Lower lobe of right lung (tissue), 2 donors: ENCODE measurements around the gene NIFK. TPM values are rescaled to one million over a fixed set of nuclear protein-coding genes. Genes with fewer than 3 reads are reported as not detected.

Experiments used
- ATAC-seq, 2 donors: fragments of 200-7000 bp; cut with Tn5 transposase; one replicate each; pipeline ENCODE4 v1.9.1; 2020 to 2022; ENCODE audit warnings: mild to moderate bottlenecking in 2 of 2, moderate library complexity in 2 of 2
- DNase-seq: peaks from one replicate; pipeline ENCODE4 v3.0.0-alpha.2; 2020
- H3K27ac ChIP-seq: fragments of 200-600 bp; one replicate; pipeline ENCODE4 v1.8.0; 2022
- H3K27me3 ChIP-seq: fragments of 200-600 bp; one replicate; pipeline ENCODE4 v1.8.0; 2022; ENCODE audit warnings: low read depth
- H3K36me3 ChIP-seq: fragments of 200-600 bp; one replicate; pipeline ENCODE4 v1.8.0; 2022; ENCODE audit warnings: mild to moderate bottlenecking
- H3K4me1 ChIP-seq: fragments of 200-600 bp; one replicate; pipeline ENCODE4 v1.8.0; 2022
- H3K4me3 ChIP-seq: fragments of 200-600 bp; one replicate; pipeline ENCODE4 v1.8.0; 2022; ENCODE audit warnings: mild to moderate bottlenecking
- H3K9me3 ChIP-seq: fragments of 200-600 bp; one replicate; pipeline ENCODE4 v1.8.0; 2022
- CTCF ChIP-seq: fragments of 200-600 bp; IDR thresholded peaks from one replicate; pipeline ENCODE4 v1.8.0; 2022; ENCODE audit warnings: antibody characterized with exemption, mild to moderate bottlenecking
- intact Hi-C: fragments of 100-400 bp; cut with DNase I; formaldehyde crosslinking; loops from one replicate; pipeline ENCODE4 v1.11.0; 2022
- total RNA-seq: library from RNA; stranded (reverse); fragmentation: NEBNext Ultra II Directional; extraction: Animal tissue kit (Norgen Biotek cat#: 25700); gene quantifications from one replicate; pipeline ENCODE4 v1.2.1, GENCODE V29; 2021
- donor health status: DM: no; HTN: yes; CAD: no; lungs with severe emphysema.

NIFK gene
- total RNA-seq, 1 donor from 2014 or later: 29.8 TPM

- Histone ChIP-seq H3K36me3 (peaks cover 69% of the 10 kb centered on the region), H3K27ac (no peak overlapping the region)
- intact Hi-C loops: no loop called here
Measured at GRCh38 chr2:121727950-121728349, 8.7 kb downstream of the NIFK start.

DNA sequence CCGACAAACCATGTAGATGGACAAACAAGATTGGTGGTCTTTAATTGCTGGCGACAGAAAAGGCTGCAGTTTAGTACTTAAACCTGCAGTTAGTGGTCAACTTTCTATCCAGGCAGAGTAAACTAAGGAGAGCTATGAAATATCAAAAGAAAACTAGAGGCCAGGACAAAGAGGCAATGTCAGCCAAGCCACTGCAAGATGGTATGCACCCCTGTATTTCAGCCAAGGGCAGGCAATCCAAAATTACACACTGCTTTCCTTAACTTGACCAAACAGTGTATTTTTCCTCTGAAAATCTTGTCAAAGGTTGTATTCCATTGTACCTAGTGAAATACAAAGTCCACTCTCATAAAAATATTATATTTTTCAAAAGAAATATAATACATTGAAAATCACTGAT is 9.3 kb downstream of the NIFK start:
- DNase-seq: no peak
- no peak for TF ChIP-seq CTCF
- H3K4me3 ChIP-seq: no peak overlapping the region
- intact Hi-C loops: no loop called here
- no peak overlapping the region for H3K27ac ChIP-seq
- no peak for ATAC-seq
- no peaks in the 10 kb centered on the region for H3K4me1 ChIP-seq
- no peaks in the 10 kb centered on the region for H3K9me3 ChIP-seq
- no peaks in the 10 kb centered on the region for H3K27me3 ChIP-seq
- peaks cover 63% of the 10 kb centered on the region for H3K36me3 ChIP-seq

More at GRCh38 chr2:121727950-121728349, 8.7 kb downstream of the NIFK start:
- Histone ChIP-seq H3K9me3 (no peaks in the 10 kb centered on the region), H3K27me3 (no peaks in the 10 kb centered on the region), H3K4me1 (no peaks in the 10 kb centered on the region), H3K4me3 (no peak overlapping the region)
- no peak for DNase-seq
- no peak for TF ChIP-seq CTCF
- no peak for ATAC-seq

- intact Hi-C loops: no loop called here
- ATAC-seq: no peak
- TF ChIP-seq CTCF: no peak
- no peaks in the 10 kb centered on the region for H3K4me1 ChIP-seq
- no peak overlapping the region for H3K4me3 ChIP-seq
- no peak overlapping the region for H3K27ac ChIP-seq
- no peak for DNase-seq
- H3K9me3 ChIP-seq: no peaks in the 10 kb centered on the region
- H3K27me3 ChIP-seq: no peaks in the 10 kb centered on the region
- H3K36me3 ChIP-seq: peaks cover 23% of the 10 kb centered on the region
Measured at GRCh38 chr2:121723316-121723715, 13.4 kb downstream of the NIFK start.

- Histone ChIP-seq H3K4me1 (no peaks in the 10 kb centered on the region), H3K27ac (no peak overlapping the region), H3K27me3 (no peaks in the 10 kb centered on the region), H3K9me3 (no peaks in the 10 kb centered on the region), H3K36me3 (peaks cover 15% of the 10 kb centered on the region), H3K4me3 (no peak overlapping the region)
- DNase-seq (no peak), ATAC-seq (no peak)
- TF ChIP-seq CTCF: no peak
- intact Hi-C loops: no loop called here
Measured at GRCh38 chr2:121722479-121722878, 14.2 kb downstream of the NIFK start.

GRCh38 chr2:121721926-121722325 is 14.7 kb downstream of the NIFK start:
- H3K4me3 ChIP-seq: no peak overlapping the region
- H3K27ac ChIP-seq: no peak overlapping the region
- H3K27me3 ChIP-seq: no peaks in the 10 kb centered on the region
- no peaks in the 10 kb centered on the region for H3K4me1 ChIP-seq
- TF ChIP-seq CTCF: no peak
- ATAC-seq (no peak), DNase-seq (no peak)
- H3K36me3 ChIP-seq: peaks cover 9% of the 10 kb centered on the region
- no peaks in the 10 kb centered on the region for H3K9me3 ChIP-seq
- intact Hi-C loops: no loop called here

GRCh38 chr2:121717529-121717928 is 19.1 kb downstream of the NIFK start:
- H3K4me3 ChIP-seq: no peak overlapping the region
- H3K27ac ChIP-seq: no peak overlapping the region
- H3K4me1 ChIP-seq: no peaks in the 10 kb centered on the region
- no peak for TF ChIP-seq CTCF
- H3K36me3 ChIP-seq: no peaks in the 10 kb centered on the region
- no peaks in the 10 kb centered on the region for H3K27me3 ChIP-seq
- DNase-seq (no peak), ATAC-seq (no peak)
- intact Hi-C loops: no loop called here
- H3K9me3 ChIP-seq: no peaks in the 10 kb centered on the region
